ENCODE data around the gene EDN2.

The EDN2 gene

GRCh38 chr1:41497461-41498030 is 13.1 kb upstream of the EDN2 start:
- no peak for DNase-seq

- no peak for DNase-seq
Measured at GRCh38 chr1:41497056-41497440, 12.6 kb upstream of the EDN2 start.

DNA sequence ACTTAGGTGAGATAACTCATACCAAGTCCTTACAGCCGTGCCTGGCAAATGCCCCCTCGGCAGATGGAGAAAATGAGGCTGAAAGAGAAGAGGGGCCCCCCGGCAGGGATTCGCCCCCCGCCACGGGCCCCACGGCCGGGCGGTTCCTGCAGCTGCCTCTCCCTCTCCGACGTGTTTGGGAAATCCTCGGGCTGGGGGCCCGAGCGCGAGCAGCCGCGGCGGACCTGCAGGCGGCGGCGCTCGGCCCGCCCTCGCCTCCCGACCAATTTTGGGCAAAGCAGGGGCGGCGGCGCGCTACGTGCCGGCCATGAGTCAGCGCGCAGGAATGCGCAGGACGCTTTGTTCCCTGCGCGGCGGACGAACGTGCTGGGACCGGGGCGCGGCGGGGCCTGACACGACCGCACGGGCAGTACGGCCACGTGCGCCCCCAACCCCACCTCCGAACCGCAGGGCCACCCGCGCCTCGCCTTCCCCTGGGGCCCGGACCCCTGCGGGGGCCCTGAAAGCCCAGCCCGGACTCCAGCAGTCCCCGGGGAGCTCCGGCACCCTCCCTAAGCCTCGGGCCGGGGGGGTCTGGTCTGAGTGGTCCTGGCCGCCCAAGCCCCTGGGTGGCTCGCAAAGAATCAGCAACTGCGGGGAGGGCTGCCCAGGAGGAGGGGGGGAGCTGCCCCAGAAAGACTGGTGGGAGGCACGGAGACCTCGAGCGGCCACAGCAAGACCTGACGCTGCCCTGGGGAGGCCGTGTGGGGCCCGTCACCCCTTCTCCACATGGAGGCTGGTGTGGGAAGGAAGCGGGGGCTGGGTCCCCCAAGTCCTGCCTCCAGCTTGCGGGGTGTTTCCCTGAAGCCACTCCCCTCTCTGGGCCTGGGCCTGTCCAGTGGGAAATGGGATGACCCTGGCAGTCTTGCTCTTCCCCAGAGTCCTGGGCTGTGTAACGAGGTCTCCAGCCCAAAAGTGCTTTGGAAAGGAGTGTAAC is 11.9 kb upstream of the EDN2 start:
- DNase-seq, result no peak

GRCh38 chr1:41495210-41495948 is 10.9 kb upstream of the EDN2 start:
- DNase-seq, result no peak

DNA sequence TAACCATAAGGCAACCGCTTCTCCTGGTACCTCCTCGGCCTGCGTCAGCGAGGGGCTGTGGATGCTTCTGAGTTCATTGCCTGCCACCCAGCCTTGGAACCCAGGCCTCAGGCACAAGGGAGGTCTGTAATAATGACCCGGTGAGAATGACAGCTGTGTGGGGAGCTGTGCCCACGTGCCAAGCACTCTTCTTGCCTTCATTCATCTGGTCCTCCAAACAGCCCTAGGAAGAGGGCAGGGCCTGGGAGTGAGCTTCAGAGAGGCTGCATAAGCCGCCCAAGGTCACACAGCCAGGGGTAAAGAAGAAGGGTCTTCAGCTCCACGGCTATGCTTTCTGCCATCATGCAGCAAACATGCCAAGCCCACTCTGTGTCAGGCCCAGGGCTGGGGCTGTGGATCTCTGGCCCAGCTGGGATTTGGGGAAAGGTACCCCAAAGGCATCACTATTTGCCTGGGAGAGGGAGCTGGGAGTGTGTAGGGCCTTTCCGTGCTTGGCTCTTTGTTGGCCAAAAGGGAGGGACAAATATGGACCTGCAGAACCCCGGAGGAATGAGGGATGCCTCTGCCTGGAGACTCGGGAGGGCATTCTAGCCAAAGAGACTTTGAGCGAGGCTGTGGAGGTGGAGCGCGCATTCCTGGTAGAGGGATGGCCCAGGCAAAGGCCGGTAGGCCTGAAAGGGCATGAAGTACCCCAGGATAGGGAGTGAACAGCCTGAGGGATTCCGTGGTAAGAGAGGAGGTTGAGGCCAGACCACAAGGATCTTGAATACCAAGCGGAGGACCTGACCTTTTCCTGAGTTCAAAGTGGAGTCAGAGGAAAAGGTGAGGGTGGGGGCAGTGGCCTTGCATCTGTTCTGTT is 10.1 kb upstream of the EDN2 start:
- DNase-seq, result no peak

GRCh38 chr1:41493626-41494350 is 9.3 kb upstream of the EDN2 start:
- DNase-seq, result no peak

DNA sequence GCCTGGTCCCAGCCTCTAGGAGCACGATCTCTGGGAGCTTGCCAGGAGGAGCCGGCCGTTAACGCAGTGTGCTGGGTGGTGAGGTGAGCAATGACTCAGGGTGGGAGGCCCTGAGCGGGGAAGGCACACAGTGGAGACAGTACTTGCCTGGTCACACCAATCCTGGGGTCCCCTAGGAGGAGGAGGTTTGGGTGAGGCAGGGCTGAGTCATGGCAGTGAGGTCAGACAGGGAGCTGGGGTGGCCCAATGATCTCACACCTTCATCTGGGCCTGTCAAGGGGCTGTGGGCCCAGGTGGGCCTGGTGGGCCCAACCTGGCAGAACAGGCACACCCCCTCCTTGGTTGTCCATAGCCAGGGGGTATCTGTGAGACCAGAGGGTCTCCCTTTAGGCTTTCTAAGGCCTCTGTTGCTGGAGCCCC is 8.6 kb upstream of the EDN2 start:
- no peak for DNase-seq

DNA sequence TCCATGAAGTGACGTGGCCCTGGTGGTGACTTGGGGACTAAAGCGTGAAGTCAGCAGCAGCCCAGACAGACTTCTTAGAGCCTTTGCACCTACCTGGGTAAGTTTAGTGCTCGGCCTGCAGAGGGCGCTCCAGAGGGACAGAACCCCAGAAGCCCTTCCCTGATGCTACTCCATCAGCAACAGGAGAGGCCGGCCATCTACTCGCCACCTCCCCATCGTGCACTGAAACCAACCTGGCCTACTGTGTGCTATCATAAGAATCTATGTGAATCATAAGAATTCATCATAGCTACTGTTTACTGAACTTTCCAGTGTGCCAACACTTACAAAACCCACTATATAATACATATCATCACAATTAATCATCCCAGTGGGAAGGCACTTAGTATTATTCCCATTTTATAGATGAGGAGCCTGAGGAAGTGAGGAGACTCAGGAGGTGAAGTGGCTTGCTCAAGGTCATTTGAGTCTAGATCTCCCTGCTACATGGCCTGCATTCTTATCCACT is 7.9 kb upstream of the EDN2 start:
- no peak for DNase-seq

GRCh38 chr1:41490911-41491310 is 6.4 kb upstream of the EDN2 start:
- DNase-seq, result no peak

- DNase-seq, result no peak
Measured at GRCh38 chr1:41489561-41489960, 5.1 kb upstream of the EDN2 start.

DNA sequence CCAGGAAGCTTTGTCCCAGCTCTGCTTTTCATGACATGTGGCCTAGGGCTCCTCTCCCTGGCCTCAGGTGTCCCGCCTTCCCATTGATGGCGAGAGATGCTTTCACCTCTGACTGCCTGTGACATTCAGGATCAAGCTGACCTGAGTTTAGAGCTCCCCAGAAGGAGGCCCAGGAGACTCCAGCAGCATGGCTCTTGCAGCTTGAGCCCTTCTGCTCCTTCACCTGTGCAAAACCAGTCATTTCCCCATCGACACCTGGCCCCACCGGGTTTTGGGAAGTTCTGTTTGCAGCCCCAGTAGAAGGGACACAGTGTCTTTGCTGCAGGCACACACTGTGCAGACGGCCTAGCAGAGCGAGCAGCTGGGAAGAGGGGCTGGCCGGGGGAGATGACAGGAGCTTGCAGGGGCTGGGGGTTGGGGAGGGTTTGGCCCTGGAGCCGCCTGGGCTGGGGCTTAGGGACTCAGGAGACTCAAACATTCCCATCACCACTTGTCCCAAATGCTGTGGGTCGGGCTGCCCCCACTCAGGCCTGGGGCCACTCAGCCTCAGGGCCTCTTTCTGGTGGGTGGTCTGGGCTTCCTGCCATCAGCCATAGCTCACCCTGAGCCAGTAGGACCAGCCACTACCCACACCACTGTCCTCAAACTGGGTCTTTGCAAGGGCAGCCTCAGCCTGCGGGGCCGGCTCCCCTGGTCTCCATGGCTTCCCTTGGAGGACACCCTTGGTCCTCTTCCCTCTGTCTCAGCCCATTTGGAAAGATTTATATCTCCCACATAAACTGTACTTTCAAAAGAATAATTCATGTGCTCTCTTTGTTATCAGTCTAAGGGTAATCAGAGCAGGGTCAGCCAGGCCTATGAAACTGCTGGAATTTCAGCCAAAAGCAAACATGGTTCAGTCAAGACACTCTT is 3.8 kb upstream of the EDN2 start:
- no peak for DNase-seq

DNA sequence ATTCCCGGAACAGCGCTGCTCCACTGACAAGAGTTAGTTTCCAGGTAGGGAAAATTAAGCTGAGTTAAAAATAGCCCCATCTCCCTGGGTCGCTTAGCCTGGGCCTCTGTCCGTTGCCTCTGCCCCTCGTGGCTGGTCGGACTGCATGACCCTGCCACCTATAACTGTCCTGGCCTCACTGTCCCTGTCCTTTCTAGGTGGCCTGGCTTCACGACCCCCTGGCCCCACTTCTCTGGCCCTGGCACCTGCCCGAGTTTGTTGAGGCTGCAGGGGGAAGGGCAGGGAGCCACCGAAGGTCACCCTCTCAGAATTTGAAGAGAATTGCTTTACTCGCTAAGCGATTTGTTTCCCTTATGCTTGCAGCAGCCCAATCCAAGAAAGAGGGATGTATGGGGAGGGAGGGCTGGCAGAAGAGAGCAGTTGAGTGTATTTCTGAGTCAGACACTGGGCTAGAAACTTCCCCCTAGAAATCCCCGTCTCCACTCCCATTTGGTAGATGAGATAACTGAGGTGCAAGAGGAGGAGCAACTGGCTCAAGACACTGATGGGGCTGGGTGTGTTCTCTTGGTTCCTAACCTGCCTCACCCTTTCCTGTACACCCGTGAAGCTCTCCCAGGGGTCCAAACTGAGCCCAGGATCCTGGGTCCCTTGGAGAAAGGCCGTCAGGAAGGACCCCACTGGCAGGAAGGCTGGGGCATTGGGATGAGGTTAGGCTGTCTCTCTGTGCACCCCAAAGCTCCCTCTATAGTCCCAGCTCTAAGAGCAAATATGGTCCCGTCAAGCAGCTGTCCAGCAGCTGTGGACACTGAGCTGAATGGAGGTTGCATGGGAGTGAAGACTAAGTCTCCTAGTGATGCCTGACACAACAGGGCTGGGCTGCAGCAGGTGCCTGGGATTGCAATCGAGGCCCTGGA is 2.9 kb upstream of the EDN2 start:
- DNase-seq, result no peak

DNA sequence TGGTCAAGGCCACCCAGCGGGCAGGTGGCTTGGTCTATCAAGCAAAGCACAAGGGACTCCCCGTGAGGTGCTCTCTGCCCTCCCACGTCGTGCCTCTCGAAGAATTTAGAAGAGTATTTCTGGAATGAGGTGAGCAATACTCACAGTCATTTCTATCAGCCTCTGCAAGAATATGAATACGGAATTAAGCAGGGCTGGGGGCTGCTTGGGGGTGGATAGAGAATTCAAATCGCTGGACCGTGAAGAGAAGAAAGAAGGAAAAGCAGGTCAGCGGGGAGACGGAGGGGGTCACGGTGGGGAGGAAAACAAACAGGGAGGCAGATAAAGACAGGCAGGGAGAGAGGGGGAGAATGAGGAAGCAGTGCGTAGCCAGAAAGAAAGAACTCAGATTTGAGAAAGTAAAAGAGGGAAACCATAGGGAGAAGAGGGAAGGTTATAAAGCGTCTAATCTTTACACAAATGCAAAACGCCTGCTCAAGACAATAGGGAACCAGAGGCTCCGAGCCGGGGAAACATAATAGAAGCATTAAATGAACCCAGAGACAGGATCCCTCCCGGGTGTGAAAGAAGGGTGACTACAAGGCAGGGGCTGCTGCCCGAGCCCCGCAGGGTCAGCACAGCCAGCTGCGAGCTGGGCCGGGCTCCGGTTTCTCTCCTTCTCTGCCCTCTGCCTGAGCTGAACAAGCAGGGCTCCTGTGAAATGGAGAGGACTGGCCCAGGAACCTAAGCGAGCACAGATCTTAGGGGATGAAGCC is 2.1 kb upstream of the EDN2 start:
- DNase-seq, result no peak

- DNase-seq, result no peak
Measured at GRCh38 chr1:41486053-41486370, 1.5 kb upstream of the EDN2 start.

DNA sequence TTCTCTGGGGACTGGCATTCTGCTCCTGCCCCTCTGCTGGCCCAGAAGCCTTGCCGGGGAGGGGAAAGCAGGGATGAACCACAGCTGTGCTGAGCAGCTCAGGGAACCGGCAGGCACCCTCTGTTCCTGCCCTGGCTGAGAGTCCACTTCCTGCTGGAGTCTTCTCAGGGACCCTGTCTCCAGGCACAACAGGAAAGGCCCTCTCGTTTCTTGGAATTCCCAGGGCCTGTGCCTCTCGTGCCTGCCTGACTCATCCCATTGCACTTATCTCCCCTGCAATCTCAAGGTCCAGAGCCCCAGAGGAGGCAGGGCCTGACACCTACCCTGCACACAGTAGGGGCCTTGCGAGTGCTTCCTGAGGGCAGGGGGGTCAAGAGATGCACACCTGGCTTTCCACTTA is 1.1 kb upstream of the EDN2 start:
- DNase-seq, result no peak

DNA sequence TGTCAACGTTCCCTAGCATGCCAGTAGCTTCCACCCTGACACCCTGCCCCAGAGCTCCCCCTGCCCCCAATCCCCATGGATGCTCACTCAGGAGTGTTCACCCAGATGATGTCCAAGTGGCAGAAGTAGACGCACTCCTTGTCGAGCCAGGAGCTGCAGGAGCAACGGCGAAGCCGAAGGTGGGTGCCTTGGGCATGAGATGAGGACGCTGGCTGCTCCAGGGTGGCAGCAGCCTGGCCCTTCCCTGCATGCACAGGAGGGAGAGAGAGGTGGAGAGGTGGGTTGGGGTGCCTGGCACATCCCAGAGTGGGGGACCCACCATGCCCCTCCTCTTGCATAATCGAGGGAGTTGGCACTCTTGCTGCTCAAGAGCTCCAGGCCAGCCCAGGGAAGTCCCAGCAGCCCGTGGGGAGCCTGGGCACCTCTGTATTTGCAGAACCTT is 502 bp downstream of the EDN2 start:
- DNase-seq, result no peak

GRCh38 chr1:41483001-41483850 is 1.3 kb downstream of the EDN2 start:
- DNase-seq, result no peak
